Measurements from ENCODE around the gene RAD18.

The RAD18 gene

GRCh38 chr3:8895829-8896228 lies 67.4 kb downstream of the RAD18 start:
- no peak for DNase-seq (ENCODE audit: low read depth, low spot score)

- no peak for DNase-seq (ENCODE audit: low read depth, low spot score)
These were observed 70.3 kb downstream of the RAD18 start for GRCh38 chr3:8893001-8893400.

DNA sequence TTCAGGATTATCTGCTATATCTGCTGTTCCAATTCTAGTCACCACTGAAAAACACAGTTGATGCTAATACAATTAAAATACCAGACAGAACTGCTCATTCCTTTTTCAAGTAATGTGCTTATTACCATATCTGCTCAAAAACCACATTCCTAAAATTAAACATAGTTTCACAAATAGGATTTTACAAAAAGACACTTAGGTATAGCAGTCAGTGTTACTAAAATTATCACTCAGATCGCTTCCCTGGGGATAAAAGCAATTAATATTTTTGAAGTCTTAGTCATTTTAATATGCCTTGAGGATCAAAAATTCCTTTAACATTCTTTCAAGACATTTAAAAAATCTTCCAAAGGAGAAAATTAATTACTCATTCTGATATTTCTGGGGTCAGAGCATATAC lies 71.5 kb downstream of the RAD18 start:
- no peak for DNase-seq (ENCODE audit: low read depth, low spot score)

- DNase-seq (ENCODE audit: low read depth, low spot score), result no peak
These were observed 72.0 kb downstream of the RAD18 start for GRCh38 chr3:8891303-8891702.

DNA sequence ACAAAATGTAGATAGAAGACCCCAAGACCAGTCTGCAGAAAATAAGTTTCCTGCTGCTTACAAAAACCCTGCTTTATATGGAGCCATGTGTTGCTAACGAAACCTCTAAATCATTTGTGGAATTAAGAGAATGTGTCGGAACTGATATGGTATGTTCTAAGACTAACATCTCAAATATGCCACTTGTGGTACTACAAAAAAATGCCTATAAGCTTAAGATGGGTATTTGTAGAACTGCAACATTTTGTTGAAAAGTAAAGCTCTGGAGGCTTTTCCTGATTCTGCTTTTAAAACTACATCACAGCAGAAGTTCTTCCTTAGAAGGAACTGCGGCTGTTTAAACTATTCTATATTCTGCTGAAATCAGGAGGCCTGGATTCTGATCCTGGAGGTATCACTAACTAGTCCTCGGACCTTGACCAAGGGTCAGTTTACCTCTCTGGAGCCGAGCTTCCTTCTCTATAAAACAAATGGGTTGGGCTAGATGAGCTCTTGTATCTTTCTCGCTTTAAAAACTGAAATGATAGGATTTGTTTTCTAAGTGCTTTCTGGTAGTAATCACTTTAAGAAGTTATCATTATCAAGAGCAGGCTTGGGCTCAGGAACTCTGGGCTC lies 74.9 kb downstream of the RAD18 start:
- DNase-seq (ENCODE audit: low read depth, low spot score), result no peak

DNA sequence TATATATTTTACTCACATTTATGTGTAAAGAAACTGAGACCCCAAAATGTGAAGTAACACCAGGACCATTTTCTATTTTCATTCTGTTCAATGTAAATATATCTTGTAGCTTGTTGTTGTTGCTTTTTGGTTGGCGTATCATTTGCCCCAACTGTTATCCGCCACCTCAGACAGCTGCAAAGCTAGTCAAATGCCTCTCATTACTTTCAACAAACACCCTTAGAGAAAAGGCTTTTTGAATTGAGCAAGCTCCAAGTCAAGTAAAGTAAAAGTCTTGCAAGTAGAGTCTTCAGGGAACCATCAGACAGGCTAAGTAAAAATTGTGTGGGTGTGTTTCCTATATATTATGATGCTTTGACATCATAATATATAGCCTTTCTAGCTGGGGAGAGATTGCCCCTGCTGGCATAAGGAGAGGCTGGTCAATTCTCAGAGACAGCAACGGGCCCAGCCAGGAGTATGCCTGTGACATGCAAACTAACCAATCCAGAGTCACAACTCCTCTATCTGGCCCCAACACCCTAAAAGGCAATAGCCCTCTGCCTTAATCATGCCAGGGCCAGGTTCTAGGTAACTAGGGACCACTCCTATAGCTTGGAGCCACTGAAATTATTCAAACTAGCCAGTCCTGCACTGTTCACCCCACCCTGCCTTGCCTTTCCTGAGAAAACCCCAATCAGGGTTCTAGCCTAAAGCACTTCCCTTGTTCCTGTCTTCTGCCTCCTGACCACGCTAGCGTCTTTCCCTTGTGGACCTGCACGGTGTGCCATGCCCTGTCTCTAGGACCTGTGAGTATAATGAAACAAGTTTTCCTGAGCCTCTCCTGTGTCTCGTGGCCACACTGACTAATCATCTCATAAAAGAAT lies 75.6 kb downstream of the RAD18 start:
- no peak for DNase-seq (ENCODE audit: low read depth, low spot score)

DNA sequence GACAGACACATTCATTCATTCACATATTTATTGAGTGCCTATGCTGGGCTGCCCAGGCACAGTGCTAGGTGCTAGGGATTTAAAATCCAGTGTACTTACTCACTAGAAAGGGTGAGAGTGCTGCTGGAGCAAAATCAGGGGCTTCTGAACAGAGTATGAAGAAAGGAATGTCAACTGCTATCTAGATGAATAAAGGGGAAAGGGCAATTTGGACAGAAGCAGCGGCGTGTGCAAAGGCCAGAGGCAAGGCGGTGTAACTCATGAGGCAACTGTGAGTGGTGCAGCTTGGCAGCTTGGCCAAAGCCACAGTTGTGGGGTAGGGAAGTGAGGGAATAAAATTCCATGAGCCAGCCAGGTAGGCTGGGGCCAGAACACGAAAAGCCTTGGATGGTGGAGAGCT lies 76.7 kb downstream of the RAD18 start:
- no peak for DNase-seq (ENCODE audit: low read depth, low spot score)

- no peak for DNase-seq (ENCODE audit: low read depth, low spot score)
These were observed 77.5 kb downstream of the RAD18 start for GRCh38 chr3:8885536-8886316.

GRCh38 chr3:8884630-8885290 lies 78.5 kb downstream of the RAD18 start:
- no peak for DNase-seq (ENCODE audit: low read depth, low spot score)

DNA sequence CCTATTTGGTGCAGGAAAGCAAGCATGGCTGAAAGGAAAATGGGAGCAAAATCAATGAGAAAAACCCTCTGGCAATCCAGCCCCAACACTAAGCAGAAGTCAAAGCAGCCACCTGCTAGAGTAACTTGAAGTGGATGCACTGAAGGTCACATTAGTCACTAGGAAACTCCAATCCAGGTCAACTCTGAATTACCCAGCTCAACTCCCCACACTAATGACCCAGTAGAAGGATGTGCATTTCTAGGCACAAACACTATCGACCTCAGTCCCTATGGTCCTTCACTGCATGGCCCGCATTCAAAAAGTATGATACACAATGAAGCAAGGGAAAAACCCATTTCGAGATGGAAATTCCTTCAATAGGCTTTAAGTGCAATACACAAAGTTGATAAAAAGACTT lies 80.6 kb downstream of the RAD18 start:
- no peak for DNase-seq (ENCODE audit: low read depth, low spot score)

GRCh38 chr3:8882171-8882593 lies 81.1 kb downstream of the RAD18 start:
- peak; percentile 25 for DNase-seq (ENCODE audit: low read depth, low spot score)

- DNase-seq (ENCODE audit: low read depth, low spot score), result no peak
These were observed 83.8 kb downstream of the RAD18 start for GRCh38 chr3:8879347-8879944.

DNA sequence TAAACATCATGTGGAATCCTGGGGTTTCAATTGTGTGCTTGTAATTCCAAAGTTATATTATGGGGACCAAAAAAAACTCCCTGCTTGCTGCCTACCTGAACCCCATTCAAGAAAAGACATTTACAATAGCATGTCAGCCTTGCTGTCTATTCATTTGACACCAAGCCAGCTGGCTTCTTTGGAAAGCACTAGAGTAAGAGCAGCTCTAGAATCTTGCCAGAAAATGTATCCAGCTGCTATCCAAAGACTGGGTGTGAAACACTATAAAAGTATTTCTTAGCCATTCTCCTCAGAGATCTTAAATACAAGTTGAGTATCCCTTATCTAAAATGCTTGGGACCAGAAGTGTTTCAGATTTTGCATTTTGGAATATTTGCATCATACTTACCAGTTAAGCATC lies 87.4 kb downstream of the RAD18 start:
- no peak for DNase-seq (ENCODE audit: low read depth, low spot score)

DNA sequence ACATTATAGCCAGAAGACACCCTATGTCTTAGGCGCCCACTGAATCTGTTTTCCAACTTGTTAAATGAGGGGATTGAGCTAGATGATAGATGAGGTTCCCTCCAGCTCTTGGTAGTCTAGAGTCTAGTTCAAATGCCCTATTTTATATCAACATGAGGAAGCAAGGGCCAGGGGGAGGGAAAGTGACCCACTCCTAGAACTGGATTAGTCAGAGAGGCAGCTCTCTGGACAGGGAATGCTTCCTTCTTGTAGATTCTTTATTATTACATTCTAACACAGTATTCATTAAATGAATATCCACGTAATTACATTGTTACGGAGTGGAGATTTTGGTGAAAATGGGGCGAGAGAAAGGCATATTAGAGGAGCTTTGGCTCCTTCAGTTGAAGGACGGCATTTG lies 89.5 kb downstream of the RAD18 start:
- DNase-seq (ENCODE audit: low read depth, low spot score), result no peak

DNA sequence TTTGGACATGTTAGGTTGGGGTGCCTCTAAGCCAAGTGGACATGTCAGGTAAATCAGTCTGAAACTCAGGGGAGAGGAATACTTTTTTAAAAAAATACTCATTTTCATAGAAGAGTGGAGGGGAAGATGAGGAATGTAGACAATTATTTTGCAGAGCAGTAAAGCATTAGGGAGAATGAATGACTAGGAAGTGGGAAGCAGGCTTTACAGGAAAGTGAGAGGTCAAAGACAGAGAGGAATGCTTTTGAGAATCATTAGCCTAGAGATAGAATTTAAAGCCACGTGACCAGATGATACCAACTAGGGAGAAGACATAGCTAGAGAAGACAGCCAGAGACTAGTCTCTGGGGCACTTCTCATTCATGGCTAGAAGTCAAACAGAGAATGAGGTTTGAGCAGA lies 91.0 kb downstream of the RAD18 start:
- DNase-seq (ENCODE audit: low read depth, low spot score), result no peak

- DNase-seq (ENCODE audit: low read depth, low spot score), result no peak
These were observed 92.0 kb downstream of the RAD18 start for GRCh38 chr3:8871306-8871705.

- no peak for DNase-seq (ENCODE audit: low read depth, low spot score)
These were observed 93.1 kb downstream of the RAD18 start for GRCh38 chr3:8870134-8870533.

GRCh38 chr3:8869613-8870012 lies 93.7 kb downstream of the RAD18 start:
- DNase-seq (ENCODE audit: low read depth, low spot score), result no peak

GRCh38 chr3:8868996-8869395 lies 94.3 kb downstream of the RAD18 start:
- DNase-seq (ENCODE audit: low read depth, low spot score), result no peak

DNA sequence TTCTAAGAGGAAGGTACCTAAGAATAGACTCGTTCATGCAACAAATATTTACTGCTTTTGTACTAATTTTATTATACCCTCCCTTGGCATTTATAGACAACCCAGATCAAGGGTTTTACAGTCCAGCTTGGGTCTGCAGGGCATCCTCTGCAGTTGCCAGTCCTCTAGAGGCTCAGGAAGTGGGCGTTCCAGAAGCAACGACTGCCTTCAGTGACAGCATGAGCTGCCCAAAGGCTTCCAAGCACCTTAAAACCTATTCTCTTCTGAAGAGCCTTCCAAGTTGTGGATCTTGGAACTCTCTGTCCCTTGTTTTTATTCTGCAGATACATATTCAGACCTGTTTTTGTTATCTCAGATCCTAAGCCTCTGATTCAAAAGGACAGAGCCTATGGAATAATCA lies 95.6 kb downstream of the RAD18 start:
- DNase-seq (ENCODE audit: low read depth, low spot score), result no peak

DNA sequence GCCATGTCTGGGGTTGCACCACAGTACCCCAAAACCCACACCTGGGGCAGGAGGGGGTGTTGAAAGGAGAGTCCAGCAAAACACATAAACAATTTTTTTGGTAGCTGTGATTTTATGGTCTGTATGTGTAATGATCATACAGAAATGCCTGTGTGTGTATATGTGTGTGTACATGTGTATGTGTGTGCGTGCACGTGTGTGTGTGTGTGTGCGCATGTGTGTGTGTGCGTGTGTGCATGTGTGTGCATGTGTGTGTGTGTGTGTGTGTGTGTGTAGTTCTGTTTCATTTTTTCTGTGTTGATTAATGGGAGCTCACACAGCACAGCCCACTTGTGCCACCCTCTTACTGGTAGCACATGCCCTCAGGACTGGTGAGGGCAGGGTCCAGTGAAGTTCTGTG lies 97.6 kb downstream of the RAD18 start:
- no peak for DNase-seq (ENCODE audit: low read depth, low spot score)

All from iPS DF 19.7 (cell line).